ENCODE data around the gene GMEB1. TPM values are rescaled to one million over a fixed set of nuclear protein-coding genes. Genes with fewer than 3 reads are reported as not detected.
"Not testable (repeated sequence)": the region's sequence is repeated elsewhere in the genome, so short reads cannot be mapped to it uniquely, and the experiment has no call there.

Gene GMEB1
- total and polyA plus RNA-seq, 2 donors, result 6.5 to 11.6 TPM

DNA sequence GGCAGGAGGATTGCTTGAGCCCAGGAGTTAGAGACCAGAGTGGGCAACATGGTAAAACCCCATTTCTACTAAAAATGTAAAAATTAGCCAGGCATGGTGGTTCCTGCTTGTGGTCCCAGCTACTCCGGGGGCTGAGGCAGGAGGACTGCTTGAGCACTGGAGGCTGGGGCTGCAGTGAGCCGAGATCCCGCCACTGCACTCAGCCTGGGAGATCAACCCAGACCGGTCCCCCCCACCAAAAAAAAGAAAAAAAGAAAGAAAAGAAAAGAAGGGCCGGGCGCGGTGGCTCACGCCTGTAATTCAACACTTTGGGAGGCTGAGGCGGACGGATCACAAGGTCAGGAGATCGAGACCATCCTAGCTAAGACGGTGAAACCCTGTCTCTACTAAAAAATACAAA lies 1.8 kb upstream of the GMEB1 start:
- Histone ChIP-seq H3K27ac (ENCODE audit: low read depth in 1 of 2, low read length in 1 of 2) (no peak overlapping the region), H3K4me3 (ENCODE audit: low read length in 2 of 2) (no peak overlapping the region), H3K4me1 (ENCODE audit: control insufficient read depth in 2 of 2, insufficient read depth in 2 of 2, low read length in 2 of 2) (peaks cover 7 to 18% of the 10 kb centered on the region in 2 donors), H3K36me3 (ENCODE audit: control insufficient read depth in 2 of 2, insufficient read depth in 2 of 2, low read length in 1 of 2) (no peaks in the 10 kb centered on the region), H3K27me3 (ENCODE audit: control insufficient read depth in 2 of 2, insufficient read depth in 1 of 2, low read length in 1 of 2) (no peaks in the 10 kb centered on the region), H3K9me3 (ENCODE audit: control insufficient read depth in 2 of 2, insufficient read depth in 1 of 2, low read length in 1 of 2) (no peaks in the 10 kb centered on the region)
- no peak for DNase-seq (ENCODE audit: low read depth in 6 of 9, low spot score in 9 of 9)
- 99% methylated on average over 12 of the region's 12 CpGs for WGBS

DNA sequence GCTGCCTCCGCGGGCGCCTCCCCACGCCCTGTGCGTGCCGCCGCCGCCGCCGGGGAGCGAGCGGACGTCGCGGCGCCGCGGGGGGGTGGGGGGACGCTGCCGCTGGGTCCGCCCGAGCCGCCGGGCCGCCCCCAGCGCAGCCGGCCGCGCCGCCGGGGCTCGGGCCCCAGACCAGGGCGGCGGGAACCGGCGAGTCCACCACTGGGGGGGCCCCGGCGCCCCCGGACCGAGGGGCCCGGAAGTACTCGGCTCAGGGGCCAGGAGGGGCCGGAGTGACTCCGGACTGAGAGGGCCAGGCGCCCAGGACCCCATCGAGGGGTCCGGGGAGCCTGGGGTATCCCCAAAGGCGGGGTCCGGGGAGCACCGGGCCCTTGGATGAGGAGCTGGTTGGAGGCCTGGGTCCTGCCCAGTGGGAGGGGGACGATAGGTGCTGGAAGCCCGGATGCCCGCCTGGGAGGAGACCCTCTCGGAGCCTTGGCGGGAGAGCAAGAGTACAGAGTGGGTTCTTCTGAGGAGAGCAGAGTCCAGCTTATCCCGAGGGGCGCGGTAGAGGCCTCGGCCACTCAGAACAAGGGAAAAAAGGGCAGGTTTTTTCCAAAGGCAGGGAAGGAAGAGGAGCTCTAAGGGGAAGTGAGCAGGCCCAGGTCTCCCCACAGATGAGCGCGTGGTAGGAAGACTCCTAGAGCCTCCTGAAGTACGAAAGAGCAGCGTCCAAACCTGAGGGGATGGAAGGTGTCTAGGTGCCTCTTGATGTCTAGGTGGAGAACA lies 556 bp downstream of the GMEB1 start:
- Histone ChIP-seq H3K27me3 (ENCODE audit: control insufficient read depth in 2 of 2, insufficient read depth in 1 of 2, low read length in 1 of 2) (no peaks in the 10 kb centered on the region), H3K4me1 (ENCODE audit: control insufficient read depth in 2 of 2, insufficient read depth in 2 of 2, low read length in 2 of 2) (peaks cover 7 to 18% of the 10 kb centered on the region in 2 donors), H3K4me3 (ENCODE audit: low read length in 2 of 2) (peak overlapping the region; percentile 84 to 100), H3K9me3 (ENCODE audit: control insufficient read depth in 2 of 2, insufficient read depth in 1 of 2, low read length in 1 of 2) (no peaks in the 10 kb centered on the region), H3K36me3 (ENCODE audit: control insufficient read depth in 2 of 2, insufficient read depth in 2 of 2, low read length in 1 of 2) (no peaks in the 10 kb centered on the region), H3K27ac (ENCODE audit: low read depth in 1 of 2, low read length in 1 of 2) (peak overlapping the region; percentile 99)
- under 1% methylated on average over 62 of the region's 63 CpGs for whole genome bisulfite sequencing
- peak in 7 of 9 donors; percentile 6 to 67 (median 45) for DNase-seq (ENCODE audit: low read depth in 6 of 9, low spot score in 9 of 9)

DNA sequence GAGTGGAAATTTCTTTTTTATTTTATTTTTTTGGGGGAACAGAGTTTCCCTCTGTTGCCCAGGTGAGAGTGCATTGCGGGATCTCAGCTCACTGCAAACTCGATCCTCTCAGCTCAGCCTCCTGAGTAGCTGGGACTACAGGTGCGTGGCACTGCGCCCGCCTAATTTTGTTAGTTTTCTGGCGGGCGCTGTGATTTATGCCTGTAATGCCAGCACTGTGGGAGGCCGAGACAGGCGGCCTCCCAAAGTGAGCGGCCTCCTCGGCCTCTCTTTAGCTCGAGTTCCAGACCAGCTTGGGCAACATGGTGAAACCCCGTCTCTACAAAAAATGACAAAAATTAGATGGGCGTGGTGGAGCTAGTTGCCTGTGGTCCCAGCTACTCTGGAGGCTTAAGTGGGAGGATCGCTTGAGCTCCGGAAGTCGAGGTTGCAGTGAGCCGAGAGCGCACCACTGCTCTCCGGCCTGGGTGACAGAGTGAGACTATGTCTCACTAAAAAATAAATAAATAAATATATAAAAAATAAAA lies 2.7 kb downstream of the GMEB1 start:
- Histone ChIP-seq H3K36me3 (ENCODE audit: control insufficient read depth in 2 of 2, insufficient read depth in 2 of 2, low read length in 1 of 2) (peaks cover 0 to 4% of the 10 kb centered on the region in 2 donors), H3K27me3 (ENCODE audit: control insufficient read depth in 2 of 2, insufficient read depth in 1 of 2, low read length in 1 of 2) (no peaks in the 10 kb centered on the region), H3K9me3 (ENCODE audit: control insufficient read depth in 2 of 2, insufficient read depth in 1 of 2, low read length in 1 of 2) (no peaks in the 10 kb centered on the region), H3K27ac (ENCODE audit: low read depth in 1 of 2, low read length in 1 of 2) (no peak overlapping the region), H3K4me1 (ENCODE audit: control insufficient read depth in 2 of 2, insufficient read depth in 2 of 2, low read length in 2 of 2) (peaks cover 7 to 18% of the 10 kb centered on the region in 2 donors), H3K4me3 (ENCODE audit: low read length in 2 of 2) (no peak overlapping the region)
- no peak for DNase-seq (ENCODE audit: low read depth in 6 of 9, low spot score in 9 of 9)
- WGBS, result 97% methylated on average over 20 of the region's 20 CpGs

DNA sequence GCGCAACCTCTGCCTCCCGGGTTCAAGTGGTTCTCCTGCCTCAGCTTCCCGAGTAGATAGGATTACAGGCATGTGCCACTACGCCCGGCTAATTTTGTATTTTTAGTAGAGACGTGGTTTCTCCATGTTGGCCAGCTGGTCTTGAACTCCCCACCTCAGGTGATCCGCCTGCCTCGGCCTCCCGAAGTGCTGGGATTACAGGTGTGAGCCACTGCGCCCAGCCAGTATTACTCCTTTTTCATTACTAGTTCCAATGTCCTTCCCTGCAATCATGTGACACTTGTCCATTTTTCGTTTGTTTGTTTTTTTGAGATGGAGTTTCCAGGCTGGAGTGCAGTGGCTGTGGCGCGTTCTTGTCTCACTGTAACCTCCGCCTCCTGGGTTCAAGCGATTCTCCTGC lies 4.4 kb downstream of the GMEB1 start:
- not testable (repeated sequence) for H3K9me3 ChIP-seq (ENCODE audit: control insufficient read depth in 2 of 2, insufficient read depth in 1 of 2, low read length in 1 of 2); H3K27me3 ChIP-seq (ENCODE audit: control insufficient read depth in 2 of 2, insufficient read depth in 1 of 2, low read length in 1 of 2); DNase-seq (ENCODE audit: low read depth in 6 of 9, low spot score in 9 of 9); H3K4me3 ChIP-seq (ENCODE audit: low read length in 2 of 2); H3K27ac ChIP-seq (ENCODE audit: low read depth in 1 of 2, low read length in 1 of 2); H3K36me3 ChIP-seq (ENCODE audit: control insufficient read depth in 2 of 2, insufficient read depth in 2 of 2, low read length in 1 of 2)
- H3K4me1 ChIP-seq (ENCODE audit: control insufficient read depth in 2 of 2, insufficient read depth in 2 of 2, low read length in 2 of 2), result peaks cover 5 to 12% of the 10 kb centered on the region in 2 donors
- 98% methylated on average over 15 of the region's 15 CpGs for WGBS

DNA sequence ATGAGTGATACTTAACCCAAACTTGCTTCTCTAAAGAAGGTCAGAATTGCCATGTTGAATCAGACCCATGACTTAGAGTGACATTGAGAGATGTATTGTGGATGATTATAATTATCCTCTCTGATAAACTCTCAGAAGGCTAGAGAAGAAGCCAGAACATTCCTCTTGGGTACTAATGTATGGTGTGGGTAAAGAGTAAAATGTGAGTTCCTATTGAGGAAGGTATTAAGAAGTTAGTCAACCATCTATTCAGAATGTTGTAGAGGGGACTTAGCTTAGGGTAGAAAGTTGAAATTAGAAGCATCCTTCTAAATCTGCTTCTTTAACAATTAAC lies 7.3 kb downstream of the GMEB1 start:
- Histone ChIP-seq H3K9me3 (ENCODE audit: control insufficient read depth in 2 of 2, insufficient read depth in 1 of 2, low read length in 1 of 2) (no peaks in the 10 kb centered on the region), H3K36me3 (ENCODE audit: control insufficient read depth in 2 of 2, insufficient read depth in 2 of 2, low read length in 1 of 2) (peaks cover 0 to 6% of the 10 kb centered on the region in 2 donors), H3K27me3 (ENCODE audit: control insufficient read depth in 2 of 2, insufficient read depth in 1 of 2, low read length in 1 of 2) (no peaks in the 10 kb centered on the region), H3K4me3 (ENCODE audit: low read length in 2 of 2) (no peak overlapping the region), H3K27ac (ENCODE audit: low read depth in 1 of 2, low read length in 1 of 2) (no peak overlapping the region), H3K4me1 (ENCODE audit: control insufficient read depth in 2 of 2, insufficient read depth in 2 of 2, low read length in 2 of 2) (no peaks in the 10 kb centered on the region)
- DNase-seq (ENCODE audit: low read depth in 6 of 9, low spot score in 9 of 9), result no peak

DNA sequence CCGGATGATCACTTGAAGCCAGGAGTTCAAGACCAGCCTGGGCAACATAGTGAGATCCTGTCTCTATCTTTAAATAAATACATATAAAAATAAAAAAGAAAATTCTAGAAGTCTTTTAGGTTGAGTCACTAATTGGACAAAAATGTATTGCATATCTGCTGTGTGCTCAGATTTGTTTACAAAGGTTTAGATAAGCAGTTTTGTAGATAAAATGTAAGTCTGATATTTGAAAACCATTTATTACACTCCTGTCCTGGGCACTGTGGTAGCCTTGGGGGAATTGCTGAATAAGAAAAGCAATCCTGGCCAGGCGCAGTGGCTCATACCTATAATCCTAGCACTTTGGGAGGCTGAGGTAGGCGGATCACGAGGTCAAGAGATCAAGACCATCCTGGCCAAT lies 11.6 kb downstream of the GMEB1 start:
- WGBS, result 97% methylated on average over 4 of the region's 4 CpGs
- Histone ChIP-seq H3K27ac (ENCODE audit: low read depth in 1 of 2, low read length in 1 of 2) (no peak overlapping the region), H3K27me3 (ENCODE audit: control insufficient read depth in 2 of 2, insufficient read depth in 1 of 2, low read length in 1 of 2) (no peaks in the 10 kb centered on the region), H3K36me3 (ENCODE audit: control insufficient read depth in 2 of 2, insufficient read depth in 2 of 2, low read length in 1 of 2) (peaks cover 27 to 40% of the 10 kb centered on the region in 2 donors), H3K4me3 (ENCODE audit: low read length in 2 of 2) (no peak overlapping the region), H3K4me1 (ENCODE audit: control insufficient read depth in 2 of 2, insufficient read depth in 2 of 2, low read length in 2 of 2) (no peaks in the 10 kb centered on the region), H3K9me3 (ENCODE audit: control insufficient read depth in 2 of 2, insufficient read depth in 1 of 2, low read length in 1 of 2) (no peaks in the 10 kb centered on the region)
- no peak for DNase-seq (ENCODE audit: low read depth in 6 of 9, low spot score in 9 of 9)

DNA sequence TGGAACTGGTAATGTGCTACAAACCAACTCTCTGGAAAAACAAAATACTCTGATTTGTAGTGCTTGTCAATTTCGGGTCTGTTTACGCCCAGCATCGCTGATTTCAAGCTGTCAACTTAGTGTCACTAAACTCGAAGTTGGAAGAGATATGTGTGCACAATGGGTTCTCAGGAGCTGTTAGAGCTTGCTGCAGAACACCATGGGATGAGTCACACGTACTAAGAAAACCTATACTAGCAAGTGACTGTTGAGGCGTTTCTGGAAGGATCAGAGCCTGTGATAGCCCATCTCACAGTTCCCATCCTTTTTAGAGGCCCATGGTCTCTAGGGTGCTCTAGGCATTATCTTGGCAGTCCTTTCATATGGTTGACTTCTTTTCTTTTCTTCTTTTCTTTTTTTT lies 14.3 kb downstream of the GMEB1 start:
- Histone ChIP-seq H3K9me3 (ENCODE audit: control insufficient read depth in 2 of 2, insufficient read depth in 1 of 2, low read length in 1 of 2) (no peaks in the 10 kb centered on the region), H3K4me1 (ENCODE audit: control insufficient read depth in 2 of 2, insufficient read depth in 2 of 2, low read length in 2 of 2) (no peaks in the 10 kb centered on the region), H3K4me3 (ENCODE audit: low read length in 2 of 2) (no peak overlapping the region), H3K27me3 (ENCODE audit: control insufficient read depth in 2 of 2, insufficient read depth in 1 of 2, low read length in 1 of 2) (no peaks in the 10 kb centered on the region), H3K27ac (ENCODE audit: low read depth in 1 of 2, low read length in 1 of 2) (no peak overlapping the region), H3K36me3 (ENCODE audit: control insufficient read depth in 2 of 2, insufficient read depth in 2 of 2, low read length in 1 of 2) (peaks cover 44 to 50% of the 10 kb centered on the region in 2 donors)
- no peak for DNase-seq (ENCODE audit: low read depth in 6 of 9, low spot score in 9 of 9)
- 92% methylated on average over 6 of the region's 6 CpGs for WGBS

DNA sequence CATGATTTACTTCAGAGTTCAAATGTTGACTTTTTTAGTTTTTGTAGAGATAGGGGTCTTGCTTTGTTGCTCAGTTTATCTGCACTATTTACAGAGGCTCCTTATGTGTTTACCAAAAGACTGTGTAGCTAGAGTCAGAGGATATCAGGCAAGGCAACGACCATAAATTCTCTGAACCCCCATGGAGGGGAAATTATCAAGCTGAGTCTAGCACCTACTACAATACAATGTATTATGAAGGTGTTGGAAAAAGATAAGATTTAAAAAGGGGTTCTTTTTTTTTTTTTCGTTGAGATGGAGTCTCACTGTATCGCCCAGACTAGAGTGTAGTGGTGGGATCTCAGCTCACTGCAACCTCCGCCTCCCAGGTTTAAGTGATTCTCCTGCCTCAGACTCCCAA lies 16.4 kb downstream of the GMEB1 start:
- H3K27ac ChIP-seq (ENCODE audit: low read depth in 1 of 2, low read length in 1 of 2), result no peak overlapping the region
- peaks cover 44 to 51% of the 10 kb centered on the region in 2 donors for H3K36me3 ChIP-seq (ENCODE audit: control insufficient read depth in 2 of 2, insufficient read depth in 2 of 2, low read length in 1 of 2)
- no peak overlapping the region for H3K4me3 ChIP-seq (ENCODE audit: low read length in 2 of 2)
- H3K9me3 ChIP-seq (ENCODE audit: control insufficient read depth in 2 of 2, insufficient read depth in 1 of 2, low read length in 1 of 2), result no peaks in the 10 kb centered on the region
- H3K4me1 ChIP-seq (ENCODE audit: control insufficient read depth in 2 of 2, insufficient read depth in 2 of 2, low read length in 2 of 2), result no peaks in the 10 kb centered on the region
- 96% methylated on average over 4 of the region's 4 CpGs for WGBS
- H3K27me3 ChIP-seq (ENCODE audit: control insufficient read depth in 2 of 2, insufficient read depth in 1 of 2, low read length in 1 of 2), result no peaks in the 10 kb centered on the region
- DNase-seq (ENCODE audit: low read depth in 6 of 9, low spot score in 9 of 9), result no peak

DNA sequence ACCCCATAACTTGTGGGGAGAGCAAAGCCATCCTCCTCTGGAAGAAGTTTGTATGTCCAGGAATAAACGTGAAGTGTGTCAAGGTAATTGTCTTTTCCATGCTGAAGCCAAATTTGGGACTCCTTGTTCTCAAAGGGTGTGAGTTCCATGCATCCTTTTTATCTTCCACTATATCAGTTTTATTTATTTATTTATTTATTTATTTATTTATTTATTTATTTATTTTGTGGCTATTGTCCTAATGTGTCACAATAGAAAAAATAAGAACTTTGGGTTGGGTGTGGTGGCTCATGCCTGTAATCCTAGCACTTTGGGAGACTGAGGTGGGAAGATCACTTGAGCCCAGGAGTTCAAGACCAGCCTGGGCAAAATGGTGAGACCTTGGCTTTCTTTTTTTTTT lies 23.0 kb downstream of the GMEB1 start:
- H3K36me3 ChIP-seq (ENCODE audit: control insufficient read depth in 2 of 2, insufficient read depth in 2 of 2, low read length in 1 of 2), result peaks cover 45 to 52% of the 10 kb centered on the region in 2 donors
- not testable (repeated sequence) for H3K9me3 ChIP-seq (ENCODE audit: control insufficient read depth in 2 of 2, insufficient read depth in 1 of 2, low read length in 1 of 2); DNase-seq (ENCODE audit: low read depth in 6 of 9, low spot score in 9 of 9); H3K4me1 ChIP-seq (ENCODE audit: control insufficient read depth in 2 of 2, insufficient read depth in 2 of 2, low read length in 2 of 2); H3K27ac ChIP-seq (ENCODE audit: low read depth in 1 of 2, low read length in 1 of 2); H3K27me3 ChIP-seq (ENCODE audit: control insufficient read depth in 2 of 2, insufficient read depth in 1 of 2, low read length in 1 of 2); H3K4me3 ChIP-seq (ENCODE audit: low read length in 2 of 2)
- WGBS, result 96% methylated on average over 1 of the region's 1 CpG
